GM23248 (cell line): ENCODE data around the gene TSPYL4.

Source experiments
- EZH2 ChIP-seq: fragments of 200-600 bp; sonication (generic); IDR thresholded peaks from 2 replicates; pipeline ENCODE4 v1.6.1; 2018; ENCODE audit warnings: antibody characterized with exemption, mild to moderate bottlenecking; ENCODE audit not compliant: insufficient read depth, poor library complexity, severe bottlenecking
- EZH2phosphoT487 ChIP-seq: fragments of 200-600 bp; sonication (generic); IDR thresholded peaks from 2 replicates; pipeline ENCODE4 v1.6.1; 2018; ENCODE audit warnings: antibody characterized with exemption, moderate library complexity, mild to moderate bottlenecking, low read depth; ENCODE audit not compliant: insufficient read depth

DNA sequence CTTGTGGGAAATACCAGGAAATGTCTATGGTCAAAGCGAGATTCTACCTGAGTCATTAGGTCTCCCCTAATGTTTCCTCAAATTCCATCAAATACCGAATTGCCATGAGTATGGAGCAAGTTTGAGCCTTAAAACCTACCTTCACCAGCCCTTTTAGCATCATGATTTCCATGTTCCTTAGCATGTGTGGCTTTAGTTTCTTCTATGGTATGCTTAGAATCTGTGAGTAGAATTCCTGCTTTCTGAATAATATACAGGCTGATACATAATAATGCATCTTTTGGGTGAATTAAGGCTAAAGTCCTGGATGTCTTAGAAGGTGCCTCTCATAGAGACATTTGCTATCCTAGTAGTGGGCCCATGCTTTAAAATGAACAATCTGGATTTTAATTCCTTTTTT is 32.0 kb downstream of the TSPYL4 start:
- TF ChIP-seq EZH2 (no peak), EZH2phosphoT487 (no peak)
